HG03135 (cell line): ENCODE data around the gene AP1S3.
"Not testable (repeated sequence)": the region's sequence is repeated elsewhere in the genome, so short reads cannot be mapped to it uniquely, and the experiment has no call there.

Experiments used
- ATAC-seq: cut with Tn5 transposase; IDR thresholded peaks from one replicate; pipeline ENCODE4 v1.9.1; 2021; ENCODE audit warnings: mild to moderate bottlenecking, moderate library complexity; ENCODE audit not compliant: unreplicated experiment

AP1S3 gene

GRCh38 chr2:223854741-223855140, 17.4 kb upstream of the AP1S3 start:
- ATAC-seq = peak; percentile 45

GRCh38 chr2:223853425-223853837, 16.0 kb upstream of the AP1S3 start:
- no peak for ATAC-seq

GRCh38 chr2:223852281-223852795, 15.0 kb upstream of the AP1S3 start:
- ATAC-seq = no peak

GRCh38 chr2:223847410-223847809, 10.0 kb upstream of the AP1S3 start:
- ATAC-seq = no peak

GRCh38 chr2:223846515-223846914, 9.1 kb upstream of the AP1S3 start:
- no peak for ATAC-seq

- no peak for ATAC-seq
Observed at GRCh38 chr2:223841436-223842190, 4.2 kb upstream of the AP1S3 start.

- peak; percentile 64 for ATAC-seq
Observed at GRCh38 chr2:223835701-223836532, 1.5 kb downstream of the AP1S3 start.

- no peak for ATAC-seq
Observed at GRCh38 chr2:223834431-223834830, 3.0 kb downstream of the AP1S3 start.

- ATAC-seq = no peak
Observed at GRCh38 chr2:223832241-223832903, 5.0 kb downstream of the AP1S3 start.

- no peak for ATAC-seq
Observed at GRCh38 chr2:223829128-223829527, 8.3 kb downstream of the AP1S3 start.

GRCh38 chr2:223828314-223828713, 9.1 kb downstream of the AP1S3 start:
- no peak for ATAC-seq

GRCh38 chr2:223826995-223827394, 10.4 kb downstream of the AP1S3 start:
- ATAC-seq = no peak

- no peak for ATAC-seq
Observed at GRCh38 chr2:223824301-223824700, 13.1 kb downstream of the AP1S3 start.

GRCh38 chr2:223822818-223823217, 14.6 kb downstream of the AP1S3 start:
- no peak for ATAC-seq

GRCh38 chr2:223820549-223820948, 16.8 kb downstream of the AP1S3 start:
- ATAC-seq = no peak

- ATAC-seq = no peak
Observed at GRCh38 chr2:223819891-223820290, 17.5 kb downstream of the AP1S3 start.

GRCh38 chr2:223815884-223816570, 21.4 kb downstream of the AP1S3 start:
- ATAC-seq = no peak

GRCh38 chr2:223815186-223815883, 22.0 kb downstream of the AP1S3 start:
- no peak for ATAC-seq

- not testable (repeated sequence) for ATAC-seq
Observed at GRCh38 chr2:223814764-223815163, 22.6 kb downstream of the AP1S3 start.

- ATAC-seq = no peak
Observed at GRCh38 chr2:223813329-223813728, 24.1 kb downstream of the AP1S3 start.
